Activated T-cell treated with anti-CD3 and anti-CD28 coated beads for 1 hour (primary cell): Measurements from ENCODE around the gene SATB2.

Experiments
- DNase-seq: peaks from one replicate; pipeline ENCODE4 v3.0.0-alpha.2; 2020; ENCODE audit warnings: low read depth

The SATB2 gene

GRCh38 chr2:199465988-199466691 is 8.4 kb upstream of the SATB2 start:
- DNase-seq, result no peak

GRCh38 chr2:199465390-199465789 is 7.7 kb upstream of the SATB2 start:
- DNase-seq, result no peak

GRCh38 chr2:199464606-199465352 is 7.0 kb upstream of the SATB2 start:
- no peak for DNase-seq

GRCh38 chr2:199463708-199464605 is 6.2 kb upstream of the SATB2 start:
- DNase-seq, result no peak

GRCh38 chr2:199462956-199463692 is 5.4 kb upstream of the SATB2 start:
- DNase-seq, result no peak

- DNase-seq, result no peak
Observed at GRCh38 chr2:199462347-199462955, 4.7 kb upstream of the SATB2 start.

- no peak for DNase-seq
Observed at GRCh38 chr2:199461711-199462346, 4.1 kb upstream of the SATB2 start.

GRCh38 chr2:199460846-199461710 is 3.3 kb upstream of the SATB2 start:
- DNase-seq, result no peak

GRCh38 chr2:199460101-199460671 is 2.4 kb upstream of the SATB2 start:
- no peak for DNase-seq

GRCh38 chr2:199459286-199460100 is 1.8 kb upstream of the SATB2 start:
- peak; percentile 46 for DNase-seq

GRCh38 chr2:199458806-199459285 is 1.1 kb upstream of the SATB2 start:
- DNase-seq, result no peak

- DNase-seq, result no peak
Observed at GRCh38 chr2:199458009-199458805, 468 bp upstream of the SATB2 start.

- DNase-seq, result no peak
Observed at GRCh38 chr2:199456383-199457146, 1.2 kb downstream of the SATB2 start.

- no peak for DNase-seq
Observed at GRCh38 chr2:199455545-199456382, 2.0 kb downstream of the SATB2 start.

GRCh38 chr2:199455210-199455544 is 2.6 kb downstream of the SATB2 start:
- no peak for DNase-seq

GRCh38 chr2:199452991-199453379 is 4.8 kb downstream of the SATB2 start:
- DNase-seq, result no peak
